HCT116 (cell line): ENCODE measurements around the gene KCNJ16. TPM values are rescaled to one million over a fixed set of nuclear protein-coding genes. Genes with fewer than 3 reads are reported as not detected.

ENCODE experiments used
- ATAC-seq: fragments of 200-7000 bp; cut with Tn5 transposase; 2 replicates; pipeline ENCODE4 v1.9.1; 2020; ENCODE audit warnings: mild to moderate bottlenecking, moderate library complexity
- BruUV-seq: library from RNA; stranded (reverse); fragments of 400-500 nt; replicated peaks from 2 replicates; lab custom pipeline; 2021; lab: Mats Ljungman, UMichigan
- CTCF ChIA-PET: fragments of 300-600 bp; sonication (Branson Sonifier 250); formaldehyde crosslinking; loops from one replicate; lab custom pipeline; 2021; ENCODE audit warnings: antibody characterized with exemption; lab: Charles Lee
- POLR2A ChIA-PET: fragments of 300-600, 350-600 bp; sonication (Branson Sonifier 250); formaldehyde crosslinking; loops from one replicate; lab custom pipeline; 2021; ENCODE audit warnings: antibody characterized with exemption; lab: Charles Lee
- RAD21 ChIA-PET, 2 experiments: fragments of 300-600 bp; sonication (Branson Sonifier 250); formaldehyde crosslinking; loops; one replicate each; lab custom pipeline; 2023; ENCODE audit warnings: low total read pairs in 2 of 2; ENCODE audit not compliant: uncharacterized antibody in 2 of 2, unreplicated experiment in 2 of 2, low non-redundant PET in 1 of 2; lab: Charles Lee
- DNase-seq: peaks from one replicate; pipeline ENCODE4 v3.0.0-alpha.2; 2010; ENCODE audit warnings: low read depth, low spot score
- H2AFZ ChIP-seq: fragments of 200-600 bp; shearing (Covaris generic), sonication (generic); 2 replicates; pipeline ENCODE4 v1.6.1; 2017; ENCODE audit warnings: low read depth, mixed run types, mixed read lengths, antibody characterized with exemption, low read length; ENCODE audit not compliant: poor library complexity, severe bottlenecking
- H3K27ac ChIP-seq: 2 replicates; pipeline ENCODE4 v1.5.1; 2012; ENCODE audit warnings: low read depth, low read length
- H3K27me3 ChIP-seq: fragments of 200-600 bp; sonication (generic); 2 replicates; pipeline ENCODE4 v1.6.1; 2016; ENCODE audit warnings: mixed run types, low read length, mixed read lengths; ENCODE audit not compliant: insufficient read depth
- H3K36me3 ChIP-seq, 2 experiments: fragments of 200-500 bp in 1 of 2; fragments of 200-600 bp in 1 of 2; sonication (Bioruptor generic) in 1 of 2; sonication (generic) in 1 of 2; 2 replicates each; pipeline versions ENCODE4 v1.5.1 to v1.6.1; 2014 to 2016; ENCODE audit warnings: low read length in 2 of 2, inconsistent platforms in 1 of 2, mixed read lengths in 1 of 2, mixed run types in 1 of 2; ENCODE audit not compliant: insufficient read depth in 2 of 2, control insufficient read depth in 1 of 2
- H3K4me1 ChIP-seq, 2 experiments: fragments of 200-600 bp in 1 of 2; sonication (generic) in 1 of 2; 2 replicates each; pipeline versions ENCODE4 v1.5.1 to v1.6.1; 2012 to 2017; ENCODE audit warnings: low read length in 2 of 2, inconsistent platforms in 1 of 2, mild to moderate bottlenecking in 1 of 2, mixed read lengths in 1 of 2, mixed run types in 1 of 2, moderate library complexity in 1 of 2; ENCODE audit not compliant: insufficient read depth in 2 of 2, control insufficient read depth in 1 of 2
- H3K4me2 ChIP-seq: fragments of 200-600 bp; sonication (generic); 2 replicates; pipeline ENCODE4 v1.6.1; 2017; ENCODE audit warnings: mixed run types, low read length, mixed read lengths
- H3K4me3 ChIP-seq, 2 experiments: fragments of 200-600 bp in 1 of 2; sonication (generic) in 1 of 2; replicated peaks in 1 of 2; 2 replicates each; pipeline ENCODE4 v1.5.1; 2011 to 2016; ENCODE audit warnings: low read length in 2 of 2, control low read depth in 1 of 2, low read depth in 1 of 2, mild to moderate bottlenecking in 1 of 2, mixed read lengths in 1 of 2, mixed run types in 1 of 2
- H3K79me2 ChIP-seq: fragments of 200-600 bp; sonication (generic); 2 replicates; pipeline ENCODE4 v1.6.1; 2017; ENCODE audit warnings: mild to moderate bottlenecking, mixed run types, low read length, moderate library complexity, mixed read lengths; ENCODE audit not compliant: insufficient read depth
- H3K9ac ChIP-seq: fragments of 200-600 bp; sonication (generic); 2 replicates; pipeline ENCODE4 v1.6.1; 2016; ENCODE audit warnings: low read length, mixed read lengths
- H3K9me2 ChIP-seq: fragments of 200-600 bp; sonication (generic), shearing (Covaris generic); 2 replicates; pipeline ENCODE4 v1.6.1; 2017; ENCODE audit warnings: mixed run types, mild to moderate bottlenecking, moderate library complexity; ENCODE audit not compliant: insufficient read depth
- H3K9me3 ChIP-seq, 2 experiments: fragments of 200-500 bp in 1 of 2; fragments of 200-600 bp in 1 of 2; sonication (Bioruptor generic) in 1 of 2; sonication (generic) in 1 of 2; 2 replicates each; pipeline ENCODE4 v1.6.1; 2014 to 2017; ENCODE audit warnings: low read length in 2 of 2, mixed read lengths in 2 of 2, inconsistent platforms in 1 of 2, low read depth in 1 of 2, mild to moderate bottlenecking in 1 of 2, mixed run types in 1 of 2, moderate library complexity in 1 of 2; ENCODE audit not compliant: control insufficient read depth in 1 of 2, insufficient read depth in 1 of 2
- H4K20me1 ChIP-seq: fragments of 200-600 bp; sonication (generic), shearing (Covaris generic); 2 replicates; pipeline ENCODE4 v1.6.1; 2017; ENCODE audit warnings: mixed run types, mild to moderate bottlenecking, moderate library complexity; ENCODE audit not compliant: insufficient read depth
- ATF3 ChIP-seq: IDR thresholded peaks from 2 replicates; pipeline ENCODE4 v1.6.1; 2012
- CTCF ChIP-seq, 3 experiments: fragments of 200-600 bp in 1 of 3; sonication (generic) in 1 of 3; IDR thresholded peaks in 2 of 3; conservative IDR thresholded peaks in 1 of 3; 2 replicates each; pipeline ENCODE4 v1.5.1; 2012 to 2017; ENCODE audit warnings: low read depth in 2 of 3, low read length in 2 of 3, antibody characterized with exemption in 1 of 3, borderline replicate concordance in 1 of 3, control low read depth in 1 of 3, mild to moderate bottlenecking in 1 of 3, mixed read lengths in 1 of 3, mixed run types in 1 of 3, moderate library complexity in 1 of 3; ENCODE audit not compliant: insufficient read depth in 1 of 3
- EGR1 ChIP-seq: IDR thresholded peaks from 2 replicates; pipeline ENCODE4 v1.6.1; 2012; ENCODE audit warnings: low read depth
- ELF1 ChIP-seq: IDR thresholded peaks from 2 replicates; pipeline ENCODE4 v1.6.1; 2012; ENCODE audit warnings: low read depth, borderline replicate concordance
- EZH2 ChIP-seq: fragments of 200-600 bp; sonication (generic); IDR thresholded peaks from 2 replicates; pipeline ENCODE4 v1.6.1; 2017; ENCODE audit warnings: antibody characterized with exemption, mixed run types
- EZH2phosphoT487 ChIP-seq: fragments of 200-600 bp; IDR thresholded peaks from 2 replicates; pipeline ENCODE4 v1.6.1; 2018; ENCODE audit warnings: antibody characterized with exemption, borderline replicate concordance
- FOSL1 ChIP-seq: IDR thresholded peaks from 2 replicates; pipeline ENCODE4 v1.6.1; 2012; ENCODE audit warnings: low read depth
- JUND ChIP-seq: IDR thresholded peaks from 2 replicates; pipeline ENCODE4 v1.6.1; 2012
- MAX ChIP-seq: IDR thresholded peaks from 2 replicates; pipeline ENCODE4 v1.6.1; 2012
- POLR2A ChIP-seq: IDR thresholded peaks from 2 replicates; pipeline ENCODE4 v1.7.0; 2011; ENCODE audit warnings: borderline replicate concordance; ENCODE audit not compliant: insufficient read depth, insufficient read length; ENCODE audit errors: extremely low read depth
- RAD21 ChIP-seq: IDR thresholded peaks from 2 replicates; pipeline ENCODE4 v1.6.1; 2012; ENCODE audit warnings: low read depth, mild to moderate bottlenecking
- REST ChIP-seq: IDR thresholded peaks from 2 replicates; pipeline ENCODE4 v1.6.1; 2012; ENCODE audit warnings: low read depth
- SIN3A ChIP-seq: IDR thresholded peaks from 2 replicates; pipeline ENCODE4 v1.6.1; 2012; ENCODE audit warnings: low read depth
- SP1 ChIP-seq: IDR thresholded peaks from 2 replicates; pipeline ENCODE4 v1.6.1; 2012; ENCODE audit warnings: low read depth
- SRF ChIP-seq: IDR thresholded peaks from 2 replicates; pipeline ENCODE4 v1.6.1; 2012; ENCODE audit warnings: low read depth
- ZBTB33 ChIP-seq: IDR thresholded peaks from 2 replicates; pipeline ENCODE4 v1.6.1; 2011; ENCODE audit warnings: mild to moderate bottlenecking, low read length, moderate library complexity; ENCODE audit not compliant: insufficient replicate concordance; ENCODE audit errors: extremely low read depth
- ZFX ChIP-seq: fragments of 450-650 bp; IDR thresholded peaks from 2 replicates; pipeline ENCODE4 v1.6.1; 2017
- ZNF274 ChIP-seq: fragments of 200-500 bp; sonication (Bioruptor generic); IDR thresholded peaks from 2 replicates; pipeline ENCODE4 v1.6.1; 2014; ENCODE audit warnings: mild to moderate bottlenecking, low read depth, low read length, inconsistent platforms
- intact Hi-C: fragments of 100-400 bp; cut with micrococcal nuclease; formaldehyde crosslinking; loops from 2 replicates; pipeline ENCODE4 v1.10.0; 2022
- total RNA-seq: library from RNA; stranded (reverse); gene quantifications from one replicate; pipeline ENCODE4 v1.2.1, GENCODE V29; 2021; ENCODE audit not compliant: unreplicated experiment

Gene KCNJ16
- total RNA-seq, 1 experiment from 2014 or later, result not detected

GRCh38 chr17:70049801-70050591 lies 25.0 kb upstream of the KCNJ16 start:
- H3K27ac ChIP-seq, result no peak overlapping the region
- intact Hi-C loops, result no loop called here

More at GRCh38 chr17:70049801-70050591, 25.0 kb upstream of the KCNJ16 start:
- Histone ChIP-seq H2AFZ (no peak overlapping the region), H3K27me3 (no peaks in the 10 kb centered on the region), H3K9me2 (no peaks in the 10 kb centered on the region), H4K20me1 (no peaks in the 10 kb centered on the region), H3K9me3 (peaks cover 5 to 24% of the 10 kb centered on the region in 2 experiments; a peak in 2 of 4 replicates), H3K4me3 (no peak overlapping the region), H3K4me1 (no peaks in the 10 kb centered on the region), H3K36me3 (no peaks in the 10 kb centered on the region)
- ChIA-PET RAD21 (no interaction called here), CTCF (no interaction called here), POLR2A (no interaction called here)
- ATAC-seq (no peak), DNase-seq (no peak)
- BruUV-seq, result no TSS peak
- TF ChIP-seq EZH2phosphoT487, result no peak
- no peak for TF ChIP-seq REST
- no peak for TF ChIP-seq JUND
- no peak for TF ChIP-seq SRF
- no peak for TF ChIP-seq POLR2A
- no peak for TF ChIP-seq ATF3
- no peak for TF ChIP-seq RAD21
- TF ChIP-seq ZFX, result no peak
- no peak for TF ChIP-seq FOSL1
- no peak for TF ChIP-seq MAX
- no peak for TF ChIP-seq SIN3A
- no peak for TF ChIP-seq EZH2
- TF ChIP-seq ZBTB33, result no peak
- TF ChIP-seq CTCF (IDR thresholded peaks at IDR 0.05 in 2 of 3, conservative IDR thresholded peaks at IDR 0.05 in 1 of 3; ENCODE audit: borderline replicate concordance in 1 of 3, insufficient read depth in 1 of 3, low read depth in 2 of 3, low read length in 2 of 3), result no peak
- no peak for TF ChIP-seq EGR1
- TF ChIP-seq ZNF274, result no peak
- TF ChIP-seq ELF1, result no peak
- TF ChIP-seq SP1, result no peak
- TF ChIP-seq, all 23 proteins: peak for 0
- H3K4me2 ChIP-seq, result no peak overlapping the region
- no peaks in the 10 kb centered on the region for H3K79me2 ChIP-seq
- H3K9ac ChIP-seq, result no peak overlapping the region
